Activated naive CD4-positive, alpha-beta T cell treated with anti-CD3 and anti-CD28 coated beads for 36 hours (primary cell): Measurements from ENCODE around the gene SLC15A4. TPM values are rescaled to one million over a fixed set of nuclear protein-coding genes. Genes with fewer than 3 reads are reported as not detected.
"Not testable (repeated sequence)": the region's sequence is repeated elsewhere in the genome, so short reads cannot be mapped to it uniquely, and the experiment has no call there.

Experiments used
- CTCF ChIA-PET: fragments of 350-600 bp; sonication (Branson Sonifier 250); formaldehyde crosslinking; loops from one replicate; lab custom pipeline; 2021; ENCODE audit warnings: antibody characterized with exemption; lab: Charles Lee
- DNase-seq: peaks from one replicate; pipeline ENCODE4 v3.0.0-alpha.2; 2020
- H3K27ac Mint-ChIP-seq: one replicate; pipeline ENCODE4 v1.8.0; 2021; ENCODE audit warnings: mild to moderate bottlenecking, mixed read lengths
- H3K27me3 Mint-ChIP-seq: one replicate; pipeline ENCODE4 v1.8.0; 2021; ENCODE audit warnings: low read depth, mixed read lengths
- H3K36me3 Mint-ChIP-seq: one replicate; pipeline ENCODE4 v1.8.0; 2021; ENCODE audit warnings: low read depth, mixed read lengths
- H3K4me1 Mint-ChIP-seq: one replicate; pipeline ENCODE4 v1.8.0; 2021; ENCODE audit warnings: low read depth, mixed read lengths
- H3K4me3 Mint-ChIP-seq: one replicate; pipeline ENCODE4 v1.8.0; 2021; ENCODE audit warnings: mild to moderate bottlenecking, moderate library complexity, mixed read lengths
- H3K9me3 Mint-ChIP-seq: one replicate; pipeline ENCODE4 v1.8.0; 2021; ENCODE audit warnings: mixed read lengths
- intact Hi-C: fragments of 100-400 bp; cut with micrococcal nuclease; formaldehyde crosslinking; loops from one replicate; pipeline ENCODE4 v1.15.1; 2023
- total RNA-seq, 2 experiments: library from RNA; stranded (reverse); gene quantifications; one replicate each; pipeline ENCODE4 v1.2.3, GENCODE V29; 2021

Gene SLC15A4
- total RNA-seq, 2 experiments from 2014 or later, result 10.1 to 10.3 TPM

GRCh38 chr12:128805406-128805805, 18.4 kb downstream of the SLC15A4 start:
- peaks cover 60% of the 10 kb centered on the region for H3K36me3 Mint-ChIP-seq
- H3K27me3 Mint-ChIP-seq, DNase-seq, H3K27ac Mint-ChIP-seq, intact Hi-C loops, H3K4me3 Mint-ChIP-seq, H3K9me3 Mint-ChIP-seq: not testable (repeated sequence)
- peaks cover 11% of the 10 kb centered on the region for H3K4me1 Mint-ChIP-seq
- CTCF ChIA-PET, result interaction anchor here (0.6 kb wide), 1 partner anchor 81 kb away, joined by 7 read pairs; no protein-coding TSS in a partner anchor

GRCh38 chr12:128804762-128805161, 19.0 kb downstream of the SLC15A4 start:
- Mint-ChIP-seq H3K27me3 (no peaks in the 10 kb centered on the region), H3K36me3 (peaks cover 62% of the 10 kb centered on the region), H3K4me1 (peaks cover 6% of the 10 kb centered on the region), H3K27ac (no peak overlapping the region), H3K4me3 (no peak overlapping the region), H3K9me3 (no peaks in the 10 kb centered on the region)
- no peak for DNase-seq
- CTCF ChIA-PET, result interaction anchor here (0.6 kb wide), 1 partner anchor 80 kb away, joined by 7 read pairs; no protein-coding TSS in a partner anchor
- intact Hi-C loops, result no loop called here

GRCh38 chr12:128803788-128804187, 20.0 kb downstream of the SLC15A4 start:
- Mint-ChIP-seq H3K27me3 (no peaks in the 10 kb centered on the region), H3K4me3 (no peak overlapping the region), H3K4me1 (peaks cover 6% of the 10 kb centered on the region), H3K36me3 (peaks cover 63% of the 10 kb centered on the region), H3K27ac (no peak overlapping the region), H3K9me3 (no peaks in the 10 kb centered on the region)
- CTCF ChIA-PET, result no interaction called here
- intact Hi-C loops, result no loop called here
- no peak for DNase-seq

- Mint-ChIP-seq H3K4me3 (no peak overlapping the region), H3K27me3 (no peaks in the 10 kb centered on the region), H3K9me3 (no peaks in the 10 kb centered on the region), H3K4me1 (peaks cover 6% of the 10 kb centered on the region), H3K27ac (no peak overlapping the region), H3K36me3 (peaks cover 57% of the 10 kb centered on the region)
- intact Hi-C loops, result no loop called here
- DNase-seq, result no peak
- CTCF ChIA-PET, result no interaction called here
Observed at GRCh38 chr12:128802756-128803155, 21.0 kb downstream of the SLC15A4 start.

- H3K4me3 Mint-ChIP-seq, result no peak overlapping the region
- no peaks in the 10 kb centered on the region for H3K27me3 Mint-ChIP-seq
- intact Hi-C loops, result no loop called here
- no peak for DNase-seq
- peaks cover 58% of the 10 kb centered on the region for H3K36me3 Mint-ChIP-seq
- peaks cover 6% of the 10 kb centered on the region for H3K4me1 Mint-ChIP-seq
- no peaks in the 10 kb centered on the region for H3K9me3 Mint-ChIP-seq
- H3K27ac Mint-ChIP-seq, result peak overlapping the region; percentile 30
- CTCF ChIA-PET, result no interaction called here
Observed at GRCh38 chr12:128801879-128802391, 21.8 kb downstream of the SLC15A4 start.

GRCh38 chr12:128800606-128801005, 23.2 kb downstream of the SLC15A4 start:
- Mint-ChIP-seq H3K4me3 (no peak overlapping the region), H3K27me3 (no peaks in the 10 kb centered on the region), H3K9me3 (no peaks in the 10 kb centered on the region), H3K4me1 (peaks cover 6% of the 10 kb centered on the region), H3K27ac (no peak overlapping the region), H3K36me3 (peaks cover 58% of the 10 kb centered on the region)
- CTCF ChIA-PET, result no interaction called here
- intact Hi-C loops, result no loop called here
- no peak for DNase-seq

GRCh38 chr12:128798571-128799341, 25.0 kb downstream of the SLC15A4 start:
- H3K4me3 Mint-ChIP-seq, result no peak overlapping the region
- H3K9me3 Mint-ChIP-seq, result no peaks in the 10 kb centered on the region
- H3K4me1 Mint-ChIP-seq, result peaks cover 8% of the 10 kb centered on the region
- H3K27me3 Mint-ChIP-seq, result no peaks in the 10 kb centered on the region
- CTCF ChIA-PET, result no interaction called here
- intact Hi-C loops, result no loop called here
- peaks cover 59% of the 10 kb centered on the region for H3K36me3 Mint-ChIP-seq
- no peak overlapping the region for H3K27ac Mint-ChIP-seq
- no peak for DNase-seq

- DNase-seq, result no peak
- CTCF ChIA-PET, result no interaction called here
- intact Hi-C loops, result no loop called here
- no peaks in the 10 kb centered on the region for H3K27me3 Mint-ChIP-seq
- H3K4me3 Mint-ChIP-seq, result no peak overlapping the region
- H3K9me3 Mint-ChIP-seq, result no peaks in the 10 kb centered on the region
- H3K27ac Mint-ChIP-seq, result no peak overlapping the region
- peaks cover 8% of the 10 kb centered on the region for H3K4me1 Mint-ChIP-seq
- peaks cover 49% of the 10 kb centered on the region for H3K36me3 Mint-ChIP-seq
Observed at GRCh38 chr12:128797119-128798118, 26.3 kb downstream of the SLC15A4 start.

- Mint-ChIP-seq H3K9me3 (no peaks in the 10 kb centered on the region), H3K4me3 (no peak overlapping the region), H3K27me3 (no peaks in the 10 kb centered on the region), H3K36me3 (peaks cover 44% of the 10 kb centered on the region), H3K4me1 (peaks cover 2% of the 10 kb centered on the region), H3K27ac (no peak overlapping the region)
- CTCF ChIA-PET, result interaction anchor here (0.5 kb wide), 1 partner anchor 186 kb away, joined by 3 read pairs; no protein-coding TSS in a partner anchor
- no peak for DNase-seq
- intact Hi-C loops, result no loop called here
Observed at GRCh38 chr12:128796439-128797118, 27.2 kb downstream of the SLC15A4 start.

GRCh38 chr12:128795530-128796361, 28.0 kb downstream of the SLC15A4 start:
- Mint-ChIP-seq H3K27me3 (no peaks in the 10 kb centered on the region), H3K9me3 (no peaks in the 10 kb centered on the region), H3K27ac (no peak overlapping the region), H3K4me1 (peaks cover 2% of the 10 kb centered on the region), H3K36me3 (peaks cover 42% of the 10 kb centered on the region), H3K4me3 (no peak overlapping the region)
- CTCF ChIA-PET, result interaction anchor here (0.5 kb wide), 1 partner anchor 187 kb away, joined by 3 read pairs; no protein-coding TSS in a partner anchor
- DNase-seq, result no peak
- intact Hi-C loops, result no loop called here
